NCI-H1694 treated with DMSO at 0.1 percent for 48 hours (cell line): ENCODE data around the gene TEF.

ENCODE experiments used
- DNase-seq: peaks from one replicate; lab custom pipeline; 2025; lab: John Stamatoyannopoulos, UW

The TEF gene

DNA sequence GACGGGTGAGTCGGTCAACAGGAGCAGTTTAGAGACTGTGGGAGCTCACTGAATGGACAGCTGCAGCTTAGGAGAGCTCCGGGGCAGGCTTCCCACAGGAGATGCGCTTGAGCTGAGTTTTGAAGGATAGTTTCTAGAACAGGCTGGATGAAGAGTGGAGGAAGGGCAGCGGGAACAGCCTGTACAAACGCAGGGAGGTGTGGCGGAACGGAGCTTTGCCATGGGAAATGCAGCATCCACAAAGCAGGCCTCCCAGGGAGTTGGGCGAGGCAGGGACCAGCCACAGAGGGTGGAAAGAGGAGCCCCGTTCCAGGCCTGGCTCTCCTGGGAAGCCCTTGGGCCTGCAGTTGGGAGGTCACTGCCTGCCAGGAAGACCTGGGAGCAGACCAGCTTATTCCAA is 26.8 kb upstream of the TEF start:
- no peak for DNase-seq

DNA sequence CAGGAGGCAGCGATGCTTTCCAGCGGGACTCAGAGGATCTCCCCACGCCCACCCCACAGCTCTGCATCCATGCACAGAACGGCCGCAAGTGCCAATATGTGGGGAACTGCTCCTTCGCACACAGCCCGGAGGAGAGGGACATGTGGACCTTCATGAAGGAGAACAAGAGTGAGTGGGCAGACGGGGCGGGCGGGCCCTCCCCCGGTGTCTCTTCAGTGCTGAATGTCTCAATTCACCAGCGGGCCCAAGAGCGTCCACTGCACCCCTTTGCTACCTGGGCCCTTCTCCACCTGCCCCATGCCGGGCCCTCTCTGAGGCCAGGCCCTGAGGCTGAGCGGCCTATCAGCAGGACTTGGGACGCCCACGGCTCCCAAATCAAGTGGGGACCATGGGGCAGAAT is 25.8 kb upstream of the TEF start:
- no peak for DNase-seq

DNA sequence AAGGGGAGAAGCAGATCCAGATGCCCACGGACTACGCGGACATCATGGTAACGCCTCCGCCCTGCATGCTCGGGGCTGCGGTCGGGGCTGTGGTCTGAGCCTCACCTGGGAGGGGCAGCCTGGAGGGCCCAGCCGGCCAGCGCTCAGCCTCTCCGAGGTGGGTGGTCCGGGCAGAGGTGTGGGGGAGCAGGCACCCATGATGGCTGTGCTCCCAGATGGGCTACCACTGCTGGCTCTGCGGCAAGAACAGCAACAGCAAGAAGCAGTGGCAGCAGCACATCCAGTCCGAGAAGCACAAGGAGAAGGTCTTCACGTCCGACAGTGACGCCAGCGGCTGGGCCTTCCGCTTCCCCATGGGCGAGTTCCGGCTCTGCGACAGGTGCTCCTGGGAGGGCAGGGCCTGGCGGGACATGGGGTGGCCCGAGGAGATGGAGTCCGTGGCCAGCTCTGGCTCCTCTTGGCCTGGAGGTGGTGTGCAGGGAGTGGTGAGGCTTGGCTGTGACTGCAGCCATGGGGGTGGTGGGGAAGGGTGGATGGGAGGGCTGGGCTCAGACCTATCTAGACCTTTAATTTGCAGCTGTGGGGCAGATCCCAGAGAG is 25.2 kb upstream of the TEF start:
- no peak for DNase-seq

DNA sequence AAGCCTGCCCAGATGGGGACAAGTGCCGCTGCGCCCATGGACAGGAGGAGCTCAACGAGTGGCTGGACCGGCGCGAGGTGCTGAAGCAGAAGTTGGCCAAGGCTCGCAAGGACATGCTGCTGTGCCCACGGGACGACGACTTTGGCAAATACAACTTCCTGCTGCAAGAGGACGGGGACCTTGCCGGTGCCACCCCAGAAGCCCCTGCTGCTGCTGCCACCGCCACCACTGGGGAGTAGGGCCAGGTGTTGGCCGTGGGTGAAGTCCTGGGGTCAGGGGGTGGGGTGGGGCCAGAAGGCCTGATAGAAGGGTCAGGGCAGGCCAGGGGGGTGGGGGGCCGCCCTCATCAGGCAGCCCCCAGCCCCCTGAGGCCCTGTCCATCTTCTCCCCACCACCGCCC is 24.6 kb upstream of the TEF start:
- DNase-seq, result no peak

DNA sequence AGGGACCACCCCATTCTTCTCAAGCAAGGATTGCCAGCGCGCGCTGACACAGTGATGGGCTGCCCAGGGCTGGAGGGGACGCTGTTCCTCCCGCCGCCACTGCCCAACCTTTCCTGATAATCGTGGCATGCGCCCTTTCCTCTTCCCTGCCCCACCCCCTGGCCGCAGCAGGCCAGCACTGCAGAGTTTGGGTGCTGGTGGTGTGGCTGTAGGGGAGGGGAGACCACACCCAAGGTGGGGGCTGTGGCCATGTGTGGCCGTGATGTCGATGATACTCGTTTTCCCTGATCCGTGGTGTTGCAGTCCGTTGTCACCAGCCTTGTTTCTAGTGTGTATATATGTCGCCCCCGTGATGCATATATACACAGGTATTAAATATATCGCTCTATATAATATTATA is 22.8 kb upstream of the TEF start:
- DNase-seq, result no peak

DNA sequence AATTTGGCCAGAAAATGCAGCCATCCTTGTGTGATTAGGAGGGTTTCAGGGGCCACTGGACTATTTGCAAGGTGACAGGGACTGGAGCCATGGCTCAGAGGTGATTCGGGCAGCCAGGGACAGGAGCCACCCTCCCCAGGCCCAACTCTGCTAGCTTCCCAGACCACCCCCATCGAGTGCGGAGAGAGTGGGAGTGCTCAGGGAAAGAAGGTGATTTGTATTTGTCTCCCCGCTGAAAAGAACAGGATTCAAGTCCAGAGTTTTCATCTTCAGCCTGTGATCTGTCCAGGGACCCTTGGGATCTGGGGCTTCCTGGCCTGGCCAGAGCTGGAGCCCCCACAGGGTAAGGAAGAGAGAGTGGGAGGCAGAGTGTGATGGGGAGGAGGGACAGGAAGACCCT is 22.4 kb upstream of the TEF start:
- DNase-seq, result no peak

DNA sequence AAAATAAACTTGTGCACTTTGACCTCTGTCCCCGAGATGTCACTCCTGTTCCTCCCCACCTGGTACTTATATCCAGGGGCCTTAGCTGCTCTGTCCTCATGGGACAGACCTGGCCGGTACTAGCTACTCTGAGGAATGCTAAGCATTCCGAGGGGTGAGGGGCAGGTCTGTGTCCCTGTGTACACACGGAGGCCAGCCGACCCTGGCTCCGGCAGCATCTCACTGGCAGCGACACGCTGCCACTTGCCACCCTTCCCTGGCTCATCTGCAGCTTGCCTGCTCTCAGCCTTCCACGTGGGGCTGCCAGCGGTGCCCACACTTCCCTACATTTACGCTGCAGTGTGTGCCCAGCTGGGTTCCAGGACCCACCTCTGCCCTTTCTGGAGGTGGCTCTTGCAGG is 21.6 kb upstream of the TEF start:
- no peak for DNase-seq

DNA sequence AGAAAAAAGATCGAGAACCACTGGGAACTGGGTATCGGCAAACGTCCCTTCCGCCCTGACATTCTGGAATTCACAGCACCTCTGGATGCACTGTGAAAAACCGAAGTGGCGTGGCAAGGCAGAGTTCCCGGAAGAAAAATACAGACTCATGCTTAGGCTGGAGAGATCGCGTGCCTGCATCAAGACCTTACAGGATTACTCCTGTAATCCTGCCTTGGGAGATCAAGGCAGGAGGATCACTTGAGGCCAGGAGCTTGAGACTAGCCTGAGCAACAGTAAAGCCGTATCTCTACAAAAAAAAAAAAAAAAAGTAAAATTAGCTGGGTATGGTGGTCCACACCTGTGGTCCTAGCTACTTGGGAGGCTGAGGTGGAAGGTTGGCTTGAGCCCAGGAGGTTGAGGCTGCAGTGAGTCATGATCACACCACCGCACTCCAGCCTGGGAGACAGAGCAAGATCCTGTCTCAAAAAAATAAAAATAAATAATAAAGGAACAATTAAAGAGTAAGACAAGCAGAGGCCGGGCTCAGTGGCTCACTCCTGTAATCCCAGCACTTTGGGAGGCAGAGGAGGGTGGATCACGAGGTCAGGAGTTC is 19.9 kb upstream of the TEF start:
- no peak for DNase-seq

DNA sequence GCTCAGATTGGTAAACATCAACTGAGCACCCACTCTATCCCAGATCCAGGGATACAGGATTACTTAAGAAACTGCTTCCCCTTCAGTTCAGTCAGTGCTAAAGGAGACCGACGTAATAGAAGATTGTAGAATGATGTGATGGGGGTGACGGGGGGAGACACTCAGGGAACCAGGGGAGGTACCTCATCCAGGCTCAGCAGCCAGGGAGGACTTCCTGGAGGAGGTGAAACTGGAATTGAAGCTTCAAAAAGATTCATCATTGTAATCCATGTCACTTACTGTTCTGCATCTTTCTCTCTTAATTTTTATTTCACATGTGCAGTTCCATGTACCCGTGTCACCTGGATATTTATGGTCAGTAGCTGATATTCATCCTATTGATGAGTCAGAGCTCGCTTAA is 19.1 kb upstream of the TEF start:
- no peak for DNase-seq

DNA sequence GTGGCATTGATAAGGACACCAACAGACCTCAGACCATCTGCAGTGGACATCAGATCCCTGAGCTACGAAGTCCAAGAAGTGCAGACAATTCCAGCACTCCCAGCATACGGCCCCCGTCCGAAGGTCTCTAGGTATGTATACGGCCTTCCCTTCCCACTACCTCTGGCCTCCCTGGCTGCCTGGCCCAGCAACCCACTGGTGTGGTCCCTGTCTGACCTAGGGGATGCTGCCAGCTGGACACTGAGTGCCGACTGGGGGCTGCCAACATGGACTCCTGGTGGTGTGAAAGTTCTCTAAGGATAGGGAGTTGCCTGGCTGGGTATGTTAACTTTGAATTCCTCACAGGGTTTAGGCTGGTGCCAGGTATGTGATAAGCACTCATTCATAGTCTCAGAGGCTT is 17.5 kb upstream of the TEF start:
- no peak for DNase-seq

DNA sequence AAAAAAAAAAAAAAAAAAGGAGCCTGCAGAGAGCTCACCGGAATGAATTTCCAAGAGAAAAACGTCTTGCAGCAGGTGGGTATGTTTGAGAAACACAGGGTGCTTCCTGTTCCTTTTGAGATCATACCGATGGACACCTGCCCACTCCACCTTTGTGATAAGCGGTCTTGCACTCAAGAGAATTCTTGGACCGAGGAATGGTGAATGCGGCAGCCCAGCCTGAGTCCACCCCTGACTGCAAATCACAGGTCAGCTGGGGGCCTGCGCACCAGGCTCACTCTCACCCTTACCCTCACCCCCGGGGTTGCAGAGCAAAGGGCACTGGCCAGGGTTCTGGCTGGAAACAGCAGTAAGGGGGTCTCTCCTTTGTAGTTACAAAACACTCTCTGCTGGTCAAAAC is 16.8 kb upstream of the TEF start:
- DNase-seq, result no peak

DNA sequence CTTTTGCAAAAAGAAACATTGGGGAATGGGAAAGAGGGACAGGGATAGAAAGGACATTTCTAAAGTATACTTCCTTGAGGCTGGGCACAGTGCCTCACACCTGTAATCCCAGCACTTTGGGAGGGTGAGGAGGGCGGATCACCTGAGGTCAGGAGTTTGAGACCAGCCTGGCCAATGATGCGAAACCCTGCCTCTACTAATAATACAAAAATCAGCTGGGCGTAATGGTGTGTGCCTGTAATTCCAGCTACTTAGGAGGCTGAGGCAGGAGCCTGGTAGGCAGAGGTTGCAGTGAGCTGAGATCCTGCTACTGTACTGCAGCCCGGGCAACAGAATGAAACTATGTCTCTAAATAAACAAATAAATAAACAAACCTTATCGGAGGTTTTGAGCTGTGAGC is 16.3 kb upstream of the TEF start:
- no peak for DNase-seq

DNA sequence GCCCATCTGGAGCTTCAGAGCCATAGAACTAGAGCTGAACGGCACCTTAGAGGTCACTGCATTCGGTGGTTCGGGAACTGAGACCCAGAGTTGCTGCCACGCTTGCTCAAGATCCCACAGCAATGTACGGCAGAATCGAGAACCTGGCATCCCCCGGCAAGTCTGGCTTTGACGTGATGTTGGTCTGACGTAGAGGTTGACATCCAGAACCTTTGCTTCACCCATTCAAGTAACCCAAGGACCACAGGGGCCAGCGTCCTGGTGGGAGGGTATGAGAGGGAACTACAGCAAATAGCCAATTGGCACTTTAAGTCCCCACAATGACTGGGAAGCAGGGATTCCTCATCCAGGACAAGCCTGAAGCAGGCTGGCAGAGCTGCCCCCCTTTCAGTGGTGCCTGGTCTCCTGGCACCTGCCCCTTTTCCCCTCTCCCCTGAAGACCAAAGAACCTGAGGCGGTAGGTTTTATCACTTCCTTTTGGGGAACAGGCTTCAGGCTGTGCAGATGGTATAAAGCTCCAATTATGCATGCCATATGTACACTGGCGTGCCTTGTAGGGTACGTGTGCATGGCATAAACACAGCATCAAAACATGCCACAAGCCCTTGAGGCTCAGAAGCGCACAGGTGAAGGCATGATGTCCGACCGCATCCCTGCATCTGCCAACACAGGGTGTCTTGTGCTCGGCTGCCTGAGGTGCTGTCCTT is 15.3 kb upstream of the TEF start:
- peak; percentile 79 for DNase-seq

DNA sequence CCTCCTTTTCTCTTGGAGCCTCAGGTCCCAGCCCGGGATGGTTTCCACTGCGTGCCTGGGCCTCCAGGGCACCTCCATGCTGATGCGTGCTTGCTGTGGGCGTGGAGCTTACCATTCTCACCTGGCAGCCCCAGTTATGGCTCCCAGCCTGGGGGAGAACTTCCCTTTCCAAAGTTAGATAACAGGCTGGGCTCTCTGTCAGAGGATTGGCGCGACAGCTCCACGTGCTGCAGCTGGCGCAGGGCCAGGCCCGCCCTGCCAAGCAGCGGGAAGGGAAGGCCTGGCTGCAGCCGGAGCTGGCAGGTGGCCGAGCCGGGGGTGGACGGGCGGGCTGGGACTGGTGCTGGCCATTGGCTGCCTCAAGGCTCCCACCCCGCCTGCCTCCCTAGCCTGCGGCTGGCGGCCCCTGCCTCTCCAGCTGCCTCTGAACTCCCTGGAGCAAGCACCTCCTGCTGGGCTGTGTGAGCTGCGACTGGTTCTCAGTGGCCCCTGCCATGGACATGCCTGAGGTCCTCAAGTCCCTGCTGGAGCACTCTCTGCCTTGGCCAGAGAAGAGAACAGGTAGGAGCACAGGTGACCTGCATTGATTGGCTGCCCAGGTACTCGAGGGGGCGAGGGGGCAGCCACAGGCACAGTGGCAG is 14.6 kb upstream of the TEF start:
- peak; percentile 89 for DNase-seq

DNA sequence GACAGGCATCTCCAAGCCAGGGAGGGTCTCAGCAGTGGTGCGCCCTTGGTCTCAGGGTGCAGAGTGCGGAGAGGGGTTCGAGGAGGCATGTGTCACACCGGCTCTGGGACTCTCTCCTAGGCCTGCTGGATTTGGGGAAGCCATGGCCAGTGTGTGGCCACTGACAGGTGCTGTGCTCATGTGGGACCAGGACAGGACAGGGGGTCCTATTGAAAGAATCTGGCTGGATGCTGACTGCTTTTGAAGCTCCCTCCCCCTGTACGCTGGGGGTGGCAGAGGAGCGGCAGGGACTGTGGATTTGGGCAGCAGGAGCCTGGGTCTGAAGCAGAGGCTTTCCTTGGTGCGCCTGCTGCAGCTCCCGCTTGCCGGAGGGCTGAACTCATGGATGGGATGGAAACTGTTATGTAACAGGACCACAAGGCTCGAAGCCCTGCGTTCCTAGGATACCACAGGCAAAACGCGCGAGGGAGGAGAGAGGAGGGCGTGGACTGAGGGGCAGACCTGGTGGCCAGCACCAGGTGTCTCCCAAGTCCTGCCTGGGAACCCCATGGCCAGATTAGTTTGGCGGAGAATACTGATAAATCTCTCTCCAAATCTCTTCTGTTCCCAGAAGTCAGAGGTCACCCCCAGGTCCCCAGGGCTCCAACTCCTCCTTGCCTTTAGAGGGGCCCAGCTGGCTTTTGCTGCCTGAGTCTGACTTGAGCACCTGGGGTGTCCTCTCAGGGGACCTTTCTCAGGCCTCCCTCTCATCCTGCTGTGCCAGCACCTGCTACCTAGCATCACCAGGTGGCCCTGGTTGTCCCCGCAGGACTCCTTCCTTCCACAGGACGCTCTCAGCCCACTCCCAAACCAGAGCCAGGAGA is 13.8 kb upstream of the TEF start:
- peak; percentile 19 for DNase-seq

DNA sequence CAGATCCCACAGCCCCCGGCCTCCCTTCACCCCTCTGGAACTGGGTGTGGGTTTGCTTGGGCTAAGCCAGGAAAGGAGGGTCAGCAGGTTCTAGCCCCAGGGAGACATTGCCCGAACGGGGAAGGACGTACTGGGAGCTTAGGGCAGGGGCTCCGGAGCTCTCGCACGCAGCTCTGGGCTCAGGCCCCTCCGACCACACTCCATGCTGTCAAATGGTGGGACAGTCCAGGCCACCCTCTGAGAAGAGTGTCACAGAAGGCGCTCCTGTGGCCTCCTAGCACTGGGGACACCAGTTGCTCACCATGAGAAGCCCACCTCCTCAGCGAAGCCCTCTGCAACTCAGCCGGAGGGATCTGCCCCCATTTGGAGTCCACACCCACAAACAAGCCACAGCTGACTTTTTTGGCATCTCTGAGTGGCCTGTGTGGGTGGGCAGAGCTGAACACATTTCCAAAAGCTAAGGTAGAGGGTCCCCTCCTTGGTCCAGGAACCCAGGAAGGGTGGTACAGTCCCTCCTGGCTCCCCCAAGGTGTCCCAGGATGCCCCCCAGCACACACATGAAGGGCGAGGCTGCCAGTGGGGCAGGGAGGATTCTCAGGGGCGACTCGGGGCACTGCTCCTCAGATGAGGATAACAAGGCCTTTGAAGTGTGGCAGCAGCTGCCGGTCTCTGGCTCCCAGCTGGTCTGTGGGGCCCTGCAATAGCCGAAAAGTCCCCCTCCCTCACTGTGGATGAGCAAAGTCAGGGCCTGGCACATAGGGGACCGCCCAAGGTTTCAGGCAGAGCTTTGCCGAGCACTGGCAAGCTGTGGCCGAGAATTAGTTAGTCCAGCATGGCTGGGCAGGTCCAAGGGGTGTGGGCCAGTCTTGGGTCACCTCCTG is 13.0 kb upstream of the TEF start:
- DNase-seq, result peak; percentile 53

DNA sequence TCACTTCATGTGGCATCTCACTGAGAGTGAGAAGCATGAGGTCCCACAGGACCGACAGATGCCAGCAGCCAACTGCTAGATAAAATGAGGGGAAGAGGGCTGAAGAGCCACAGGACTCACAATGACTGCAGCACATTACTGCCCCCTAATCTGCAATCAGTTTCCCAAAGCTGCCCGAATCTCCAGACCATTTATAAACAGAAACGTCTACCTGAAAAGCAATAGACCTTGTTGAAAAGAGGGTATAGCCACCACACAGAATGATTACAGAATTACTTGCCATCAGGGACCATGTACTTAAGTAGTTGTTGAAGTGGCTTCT is 12.4 kb upstream of the TEF start:
- DNase-seq, result peak; percentile 53

DNA sequence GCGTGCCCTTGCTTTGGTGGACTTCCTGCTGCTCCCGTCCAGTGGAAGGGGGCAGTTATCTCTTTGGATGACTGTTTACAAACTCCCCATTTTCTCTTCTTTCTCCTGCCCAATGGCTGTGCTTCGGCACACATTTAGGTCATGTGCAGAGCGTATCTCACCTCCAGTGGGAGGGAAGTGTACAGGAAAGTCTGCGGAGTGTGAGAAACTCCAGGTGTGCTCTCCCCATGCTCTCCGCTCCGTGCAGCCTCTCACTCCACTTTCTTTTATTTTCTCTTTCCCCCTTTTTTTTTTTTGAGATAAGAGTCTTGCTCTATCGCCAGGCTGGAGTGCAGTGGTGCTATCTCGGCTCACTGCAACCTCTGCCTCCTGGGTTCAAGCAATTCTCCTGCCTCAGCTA is 11.9 kb upstream of the TEF start:
- no peak for DNase-seq

DNA sequence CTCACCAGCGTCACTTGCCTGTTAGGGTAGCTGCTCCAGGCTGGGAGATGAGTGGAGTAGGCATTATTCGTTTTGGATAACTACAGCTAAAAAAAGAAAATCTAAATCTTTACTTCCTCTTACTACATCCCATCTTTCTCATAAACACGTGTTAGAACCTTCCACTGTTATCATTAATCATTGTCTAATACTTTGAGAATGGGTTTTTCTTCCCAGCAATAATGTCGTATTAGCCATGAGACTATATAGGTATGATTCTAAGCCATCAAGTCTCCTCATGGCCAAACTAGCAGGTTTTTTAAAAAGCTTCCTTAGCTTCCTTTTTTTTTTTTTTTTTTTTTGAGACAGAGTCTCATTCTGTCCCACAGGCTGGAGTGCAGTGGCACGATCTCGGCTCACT is 3.9 kb upstream of the TEF start:
- DNase-seq, result no peak

DNA sequence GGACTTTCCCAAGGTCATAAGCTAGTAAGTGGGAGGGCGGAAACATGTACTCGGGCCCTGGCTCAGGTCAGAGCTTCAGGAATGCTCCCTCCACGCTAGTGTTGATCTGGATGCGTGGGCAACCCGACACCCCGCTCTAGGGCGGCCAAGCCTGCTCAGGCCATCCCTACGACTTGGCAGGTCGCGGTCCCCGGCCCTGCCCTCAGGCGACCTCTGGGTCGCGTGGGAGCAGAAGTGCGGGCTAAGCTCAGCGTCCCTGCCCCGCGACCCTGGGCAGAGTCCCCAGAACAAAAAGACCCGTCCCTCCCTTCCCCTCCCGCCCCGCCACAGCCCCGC is 781 bp upstream of the TEF start:
- no peak for DNase-seq

DNA sequence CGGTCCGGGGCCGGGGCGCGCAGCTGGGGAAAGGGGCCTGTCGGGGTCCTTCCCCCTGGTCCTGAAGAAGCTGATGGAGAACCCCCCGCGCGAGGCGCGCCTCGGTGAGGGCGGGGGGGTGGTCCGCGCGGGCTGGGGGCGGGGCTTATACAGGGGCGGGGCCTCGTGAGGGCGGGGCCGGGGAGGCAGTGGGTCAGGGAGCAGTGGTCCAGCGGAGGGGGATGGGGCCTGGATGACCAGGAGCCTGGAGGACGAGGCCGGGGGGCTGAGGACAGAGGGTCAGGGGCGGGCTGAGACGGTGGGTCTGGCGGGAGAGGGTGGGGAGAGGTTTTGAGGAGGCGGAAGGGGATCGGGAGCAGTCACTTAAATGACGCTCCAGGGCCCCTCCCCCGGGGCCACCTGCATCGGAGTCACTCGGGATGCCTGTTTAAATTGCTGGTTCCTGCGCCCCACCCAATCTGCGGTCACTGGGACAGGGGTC is 396 bp downstream of the TEF start:
- DNase-seq, result no peak

DNA sequence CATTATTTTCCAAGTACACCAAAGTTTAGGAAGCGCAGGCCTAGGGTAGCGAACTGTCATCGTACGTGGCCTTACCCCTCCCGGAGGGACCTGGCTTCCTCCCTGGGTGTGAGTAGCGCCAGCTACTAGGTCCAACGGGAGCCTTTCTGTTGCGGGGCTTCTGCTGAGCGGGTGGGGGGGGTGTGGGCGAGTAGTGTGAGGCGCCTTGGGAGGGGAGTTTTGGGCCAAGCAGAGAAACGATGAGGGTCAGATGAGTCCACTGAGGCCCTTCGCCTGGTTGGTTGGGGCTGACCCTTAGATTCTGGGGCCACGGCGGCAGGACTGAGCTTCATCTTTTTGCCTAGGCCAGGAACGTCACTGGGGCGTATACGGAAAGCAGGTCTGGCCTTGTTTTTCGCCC is 868 bp downstream of the TEF start:
- DNase-seq, result no peak
